ENCODE measurements around the gene UGT1A10.

DNA sequence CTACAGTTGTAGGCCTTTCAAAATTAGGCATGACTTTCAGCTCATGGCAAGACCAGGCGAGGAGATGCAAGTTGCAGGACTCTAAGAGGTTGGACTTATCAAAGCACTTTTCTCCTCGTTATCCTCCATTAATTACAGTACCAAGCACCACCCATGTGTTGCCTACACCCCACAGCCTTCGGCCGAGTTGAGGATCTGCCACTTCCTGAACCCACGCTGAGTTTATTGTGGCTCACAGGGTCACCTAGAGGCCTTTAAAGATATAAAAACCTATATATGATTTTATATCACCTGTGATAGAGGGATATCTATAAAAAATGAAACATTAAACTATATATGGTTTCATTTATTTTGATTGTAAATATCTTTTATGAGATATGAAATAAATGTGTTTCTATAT, 2.6 kb downstream of the UGT1A10 start:
- TF ChIP-seq CTCF (IDR thresholded peaks at IDR 0.05; ENCODE audit: insufficient read depth, low read length): no peak
- no peak for TF ChIP-seq POLR2AphosphoS5 (IDR thresholded peaks at IDR 0.05; ENCODE audit: low read depth)

Data from HL-60 (cell line).